Trophoblast cell (in vitro differentiated cells and primary cell): ENCODE results near the gene KIF13A.
"Not testable (repeated sequence)": the region's sequence is repeated elsewhere in the genome, so short reads cannot be mapped to it uniquely, and the experiment has no call there.

Source experiments
- DNase-seq, 2 donors: peaks; one replicate each; pipeline ENCODE4 v3.0.0-alpha.2; 2016
- H2AFZ ChIP-seq: 2 replicates; pipeline ENCODE4 v1.6.1; 2013; ENCODE audit warnings: low read length, moderate library complexity, mild to moderate bottlenecking; ENCODE audit not compliant: insufficient read depth, poor library complexity
- H2AK5ac ChIP-seq: 2 replicates; pipeline ENCODE4 v1.6.1; 2013; ENCODE audit warnings: mild to moderate bottlenecking, low read length
- H2BK120ac ChIP-seq: 2 replicates; pipeline ENCODE4 v1.6.1; 2013; ENCODE audit warnings: low read length, mild to moderate bottlenecking, moderate library complexity; ENCODE audit not compliant: insufficient read depth, poor library complexity
- H2BK12ac ChIP-seq: 2 replicates; pipeline ENCODE4 v1.6.1; 2013; ENCODE audit warnings: mild to moderate bottlenecking, low read length, moderate library complexity
- H2BK5ac ChIP-seq: 2 replicates; pipeline ENCODE4 v1.6.1; 2013; ENCODE audit warnings: low read length, low read depth, moderate library complexity, mild to moderate bottlenecking; ENCODE audit not compliant: poor library complexity
- H3K14ac ChIP-seq: 2 replicates; pipeline ENCODE4 v1.6.1; 2013; ENCODE audit warnings: mild to moderate bottlenecking, low read length
- H3K18ac ChIP-seq: 2 replicates; pipeline ENCODE4 v1.6.1; 2013; ENCODE audit warnings: mild to moderate bottlenecking, low read length
- H3K23ac ChIP-seq: 2 replicates; pipeline ENCODE4 v1.6.1; 2013; ENCODE audit warnings: low read length
- H3K27ac ChIP-seq: 2 replicates; pipeline ENCODE4 v1.5.1; 2013; ENCODE audit warnings: low read depth, mild to moderate bottlenecking, inconsistent platforms, low read length, moderate library complexity
- H3K27me3 ChIP-seq: 2 replicates; pipeline ENCODE4 v1.6.1; 2013; ENCODE audit warnings: inconsistent platforms, mild to moderate bottlenecking, low read length, moderate library complexity; ENCODE audit not compliant: insufficient read depth
- H3K36me3 ChIP-seq, 2 experiments: 1 replicate in 1 of 2; 2 replicates in 1 of 2; pipeline ENCODE4 v1.6.1; 2013; ENCODE audit warnings: low read length in 2 of 2, mild to moderate bottlenecking in 2 of 2, moderate library complexity in 1 of 2; ENCODE audit not compliant: insufficient read depth in 2 of 2, control insufficient read depth in 1 of 2
- H3K4ac ChIP-seq: 2 replicates; pipeline ENCODE4 v1.6.1; 2013; ENCODE audit warnings: low read depth, mild to moderate bottlenecking, low read length, moderate library complexity
- H3K4me1 ChIP-seq, 2 experiments: 1 replicate in 1 of 2; 2 replicates in 1 of 2; pipeline ENCODE4 v1.6.1; 2013; ENCODE audit warnings: low read length in 2 of 2, mild to moderate bottlenecking in 2 of 2, moderate library complexity in 1 of 2; ENCODE audit not compliant: insufficient read depth in 2 of 2, control insufficient read depth in 1 of 2
- H3K4me2 ChIP-seq: 2 replicates; pipeline ENCODE4 v1.6.1; 2013; ENCODE audit warnings: inconsistent platforms, mild to moderate bottlenecking, low read length, moderate library complexity
- H3K4me3 ChIP-seq: 2 replicates; pipeline ENCODE4 v1.5.1; 2013; ENCODE audit warnings: mild to moderate bottlenecking, low read depth, low read length, inconsistent platforms
- H3K79me1 ChIP-seq: one replicate; pipeline ENCODE4 v1.6.1; 2013; ENCODE audit warnings: low read length
- H3K79me2 ChIP-seq: 2 replicates; pipeline ENCODE4 v1.6.1; 2013; ENCODE audit warnings: low read length, mild to moderate bottlenecking; ENCODE audit not compliant: control insufficient read depth, insufficient read depth, poor library complexity
- H3K9ac ChIP-seq: 2 replicates; pipeline ENCODE4 v1.6.1; 2013; ENCODE audit warnings: mild to moderate bottlenecking, low read length
- H3K9me3 ChIP-seq: 2 replicates; pipeline ENCODE4 v1.6.1; 2013; ENCODE audit warnings: low read depth, mild to moderate bottlenecking, control low read depth, inconsistent platforms, low read length; ENCODE audit not compliant: insufficient read depth
- H4K12ac ChIP-seq: 2 replicates; pipeline ENCODE4 v1.6.1; 2013; ENCODE audit warnings: low read depth, mild to moderate bottlenecking, low read length, moderate library complexity
- H4K8ac ChIP-seq: 2 replicates; pipeline ENCODE4 v1.6.1; 2013; ENCODE audit warnings: low read depth, mild to moderate bottlenecking, low read length, moderate library complexity
- H4K91ac ChIP-seq: one replicate; pipeline ENCODE4 v1.6.1; 2013; ENCODE audit warnings: low read depth, mild to moderate bottlenecking, low read length, moderate library complexity
- WGBS: extraction: QIAGEN DNeasy Blood & Tissue Kit; methylation state at CpG from one replicate; pipeline ENCODE4 v1.1.7; 2013; ENCODE audit warnings: missing lambda C conversion rate; ENCODE audit not compliant: insufficient read length, insufficient coverage; ENCODE audit errors: extremely low coverage; 5-methylcytosine and 5-hydroxymethylcytosine counted together

The KIF13A gene

DNA sequence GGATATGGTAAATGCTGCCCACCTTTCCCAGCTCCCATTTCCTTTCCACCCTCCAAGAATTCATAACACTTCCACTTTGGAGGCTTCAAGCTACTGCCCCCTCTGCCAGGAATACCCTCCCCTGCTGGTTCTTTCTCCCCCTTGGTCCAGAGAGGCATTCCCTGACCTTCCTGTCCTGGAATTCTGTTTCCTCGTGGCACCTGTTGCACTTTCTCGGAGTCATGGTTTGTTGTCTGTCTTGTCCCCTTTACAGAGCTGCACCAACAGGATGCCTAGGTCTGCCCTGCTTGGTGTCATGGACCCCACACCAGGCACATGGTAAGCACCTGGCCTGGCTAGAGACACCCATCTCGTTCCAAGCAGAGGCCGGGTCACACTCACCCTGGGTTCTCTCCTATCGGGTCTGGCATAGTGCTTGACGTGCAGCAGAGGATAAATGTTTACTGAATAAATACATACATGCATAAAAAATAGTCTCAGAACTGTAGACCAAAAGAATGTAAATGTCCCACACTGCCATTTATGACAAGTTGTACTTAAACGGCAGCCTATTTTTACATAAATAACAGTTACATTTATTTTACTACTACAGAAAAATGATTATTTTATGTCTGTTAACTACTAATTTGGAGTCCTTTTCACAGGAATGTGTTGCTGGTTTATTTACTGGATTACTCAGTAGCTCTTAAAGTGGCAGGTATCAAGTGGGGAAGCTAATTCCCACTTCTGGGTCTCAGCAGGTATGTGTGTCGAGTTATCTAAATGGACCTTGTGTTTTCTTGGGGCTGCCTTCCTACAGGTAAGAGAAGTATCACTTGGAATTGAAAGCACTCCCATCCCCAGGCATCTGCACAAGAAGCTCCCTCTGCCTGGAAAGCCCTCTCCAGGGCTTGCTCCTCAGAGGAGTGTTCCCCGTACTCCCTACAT is 69.3 kb downstream of the KIF13A start:
- Histone ChIP-seq H3K36me3 (peaks cover 0 to 2% of the 10 kb centered on the region in 2 experiments), H3K79me1 (no peaks in the 10 kb centered on the region), H2AK5ac (no peak overlapping the region), H3K27ac (no peak overlapping the region), H2AFZ (no peak overlapping the region), H2BK5ac (no peak overlapping the region), H3K79me2 (no peaks in the 10 kb centered on the region), H3K4me3 (no peak overlapping the region), H4K12ac (no peak overlapping the region), H2BK120ac (no peak overlapping the region), H2BK12ac (no peak overlapping the region), H3K4me1 (peaks cover 0 to 5% of the 10 kb centered on the region in 2 experiments), H3K27me3 (no peaks in the 10 kb centered on the region), H3K4me2 (no peak overlapping the region), H4K91ac (no peak overlapping the region), H3K18ac (no peak overlapping the region), H3K23ac (no peak overlapping the region), H4K8ac (no peak overlapping the region), H3K9ac (no peak overlapping the region), H3K4ac (no peak overlapping the region), H3K9me3 (peaks cover 1% of the 10 kb centered on the region), H3K14ac (no peak overlapping the region)
- no CpG with 5 or more reads among the region's 9 CpGs for WGBS
- DNase-seq, result no peak

DNA sequence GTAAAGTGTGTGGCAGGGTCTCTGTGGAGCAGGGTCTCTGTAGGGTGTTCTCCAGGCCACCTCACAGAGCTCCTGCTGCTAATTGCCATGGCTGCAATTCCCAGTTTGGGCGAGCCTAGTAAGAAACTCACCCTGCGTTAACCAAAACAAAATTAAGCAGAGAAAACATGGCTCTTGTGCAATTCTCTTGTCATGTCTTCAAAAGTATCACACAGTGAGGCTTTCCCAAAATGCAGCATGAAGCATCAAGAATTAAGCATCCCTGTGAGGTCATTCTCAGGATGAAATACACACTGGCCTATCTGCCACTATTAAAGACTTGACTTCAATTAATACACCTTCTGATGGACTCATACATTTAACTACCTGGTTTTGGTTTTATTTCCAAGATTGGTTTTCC is 72.8 kb downstream of the KIF13A start:
- no CpG with 5 or more reads among the region's 2 CpGs for WGBS

DNA sequence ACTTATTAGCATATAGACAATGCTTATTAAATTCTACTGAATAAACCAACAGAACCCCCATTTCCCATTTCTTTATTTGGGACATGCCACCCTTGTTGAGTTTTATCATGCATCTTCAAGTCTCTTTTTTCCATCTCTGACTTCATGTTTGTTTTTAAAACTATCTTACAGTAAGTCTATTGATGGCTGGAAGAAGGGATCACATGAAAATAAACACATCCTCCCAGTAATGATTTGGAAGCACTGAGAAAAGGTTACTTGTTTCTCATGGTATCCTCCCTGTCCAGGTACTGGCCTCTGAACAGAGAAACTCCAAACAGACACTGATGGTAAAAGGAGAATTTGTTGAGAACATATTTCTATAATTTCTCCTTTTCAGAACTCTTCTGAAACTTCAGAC is 74.9 kb downstream of the KIF13A start:
- Histone ChIP-seq H2BK5ac (no peak overlapping the region), H3K18ac (no peak overlapping the region), H3K9me3 (no peaks in the 10 kb centered on the region), H2BK12ac (no peak overlapping the region), H4K12ac (no peak overlapping the region), H3K4me1 (peaks cover 6 to 8% of the 10 kb centered on the region in 2 experiments), H3K4ac (no peak overlapping the region), H3K27me3 (no peaks in the 10 kb centered on the region), H3K36me3 (no peaks in the 10 kb centered on the region), H4K91ac (no peak overlapping the region), H3K9ac (no peak overlapping the region), H2BK120ac (no peak overlapping the region), H3K23ac (no peak overlapping the region), H3K4me2 (no peak overlapping the region), H4K8ac (no peak overlapping the region), H3K79me1 (peaks cover 3% of the 10 kb centered on the region), H3K79me2 (no peaks in the 10 kb centered on the region), H2AFZ (no peak overlapping the region), H3K27ac (no peak overlapping the region), H3K14ac (no peak overlapping the region), H3K4me3 (no peak overlapping the region), H2AK5ac (no peak overlapping the region)
- DNase-seq, result no peak

More for the DNA sequence above, 72.8 kb downstream of the KIF13A start:
- Histone ChIP-seq H3K4me3 (no peak overlapping the region), H3K27me3 (no peaks in the 10 kb centered on the region), H3K9ac (no peak overlapping the region), H2AK5ac (no peak overlapping the region), H3K36me3 (peaks cover 0 to 2% of the 10 kb centered on the region in 2 experiments), H3K4me2 (no peak overlapping the region), H3K27ac (no peak overlapping the region), H3K4me1 (peaks cover 0 to 3% of the 10 kb centered on the region in 2 experiments), H2BK120ac (no peak overlapping the region), H2BK12ac (no peak overlapping the region), H3K9me3 (peaks cover 1% of the 10 kb centered on the region), H3K79me1 (no peaks in the 10 kb centered on the region), H2BK5ac (no peak overlapping the region), H3K14ac (no peak overlapping the region), H2AFZ (no peak overlapping the region), H3K4ac (no peak overlapping the region), H3K18ac (no peak overlapping the region), H3K79me2 (no peaks in the 10 kb centered on the region), H4K91ac (no peak overlapping the region), H3K23ac (no peak overlapping the region), H4K12ac (no peak overlapping the region), H4K8ac (no peak overlapping the region)
- no peak for DNase-seq

DNA sequence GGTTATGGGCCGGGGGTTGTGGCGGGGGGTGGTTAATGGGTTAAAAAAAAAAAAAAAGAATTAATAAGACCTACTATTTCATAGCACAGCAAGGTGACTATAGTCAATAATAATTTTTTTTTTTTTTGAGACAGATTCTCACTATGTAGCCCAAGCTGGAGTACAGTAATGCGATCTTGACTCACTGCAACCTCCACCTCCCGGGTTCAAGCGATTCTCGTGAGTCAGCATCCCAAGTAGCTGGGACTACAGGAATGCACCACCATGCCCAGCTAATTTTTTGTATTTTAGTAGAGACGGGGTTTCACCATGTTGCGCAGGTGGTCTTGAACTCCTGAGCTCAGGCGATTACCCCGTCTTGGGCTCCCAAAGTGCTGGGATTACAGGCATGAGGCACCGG is 75.8 kb downstream of the KIF13A start:
- not testable (repeated sequence) for H2BK120ac ChIP-seq, H3K4ac ChIP-seq, H3K36me3 ChIP-seq, H3K4me3 ChIP-seq, H4K91ac ChIP-seq, H3K79me1 ChIP-seq, H2BK12ac ChIP-seq, H3K27ac ChIP-seq, H3K9me3 ChIP-seq, H3K4me2 ChIP-seq, H3K14ac ChIP-seq, H3K27me3 ChIP-seq, H4K12ac ChIP-seq, H3K79me2 ChIP-seq, H4K8ac ChIP-seq, H2AK5ac ChIP-seq, H3K9ac ChIP-seq, H3K23ac ChIP-seq, DNase-seq, H2AFZ ChIP-seq, H2BK5ac ChIP-seq, H3K18ac ChIP-seq
- H3K4me1 ChIP-seq, result peaks cover 7 to 13% of the 10 kb centered on the region in 2 experiments
- no CpG with 5 or more reads among the region's 11 CpGs for WGBS
